SK-N-MC (cell line): ENCODE measurements around the gene KLHL6.

ENCODE experiments used
- DNase-seq: peaks from one replicate; pipeline ENCODE4 v3.0.0-alpha.2; 2011; ENCODE audit warnings: low read depth, low spot score
- H3K27ac ChIP-seq: fragments of 200-600 bp; sonication (generic); 2 replicates; pipeline ENCODE4 v1.5.1; 2016; ENCODE audit warnings: mixed run types
- H3K36me3 ChIP-seq: fragments of 200-600 bp; sonication (generic); 2 replicates; pipeline ENCODE4 v1.6.1; 2017; ENCODE audit warnings: antibody characterized with exemption, low read length, mixed read lengths; ENCODE audit not compliant: insufficient read depth
- H3K4me3 ChIP-seq: fragments of 200-600 bp; sonication (generic); 2 replicates; pipeline ENCODE4 v1.5.1; 2016
- H3K9ac ChIP-seq: fragments of 200-600 bp; sonication (generic); 2 replicates; pipeline ENCODE4 v1.8.0; 2017; ENCODE audit warnings: mixed run types, mixed read lengths; ENCODE audit not compliant: insufficient read length
- H3K9me3 ChIP-seq: fragments of 200-600 bp; sonication (generic); 2 replicates; pipeline ENCODE4 v1.6.1; 2017; ENCODE audit warnings: low read depth, mild to moderate bottlenecking, antibody characterized with exemption, low read length, moderate library complexity, mixed read lengths
- EZH2 ChIP-seq: fragments of 200-600 bp; sonication (generic); IDR thresholded peaks from one replicate; pipeline ENCODE4 v1.6.1; 2017; ENCODE audit warnings: antibody characterized with exemption
- FOXP2 ChIP-seq: optimal IDR thresholded peaks from 2 replicates; pipeline ENCODE3; 2011; ENCODE audit warnings: mild to moderate bottlenecking, moderate library complexity; ENCODE audit not compliant: insufficient read depth; ENCODE audit errors: extremely low read length, control extremely low read depth
- POLR2AphosphoS5 ChIP-seq: IDR thresholded peaks from 2 replicates; pipeline ENCODE4 v1.6.1; 2012; ENCODE audit warnings: mild to moderate bottlenecking, low read depth, low read length, borderline replicate concordance

KLHL6 gene

GRCh38 chr3:183496311-183496710, 59.2 kb downstream of the KLHL6 start:
- TF ChIP-seq FOXP2 (no peak), EZH2 (no peak), POLR2AphosphoS5 (no peak)
- DNase-seq = no peak
- H3K9me3 ChIP-seq = no peaks in the 10 kb centered on the region
- H3K36me3 ChIP-seq = no peaks in the 10 kb centered on the region
- no peak overlapping the region for H3K4me3 ChIP-seq
- H3K9ac ChIP-seq = no peak overlapping the region
- no peak overlapping the region for H3K27ac ChIP-seq

GRCh38 chr3:183494341-183494740, 61.2 kb downstream of the KLHL6 start:
- Histone ChIP-seq H3K4me3 (no peak overlapping the region), H3K27ac (no peak overlapping the region), H3K9me3 (no peaks in the 10 kb centered on the region), H3K9ac (no peak overlapping the region), H3K36me3 (no peaks in the 10 kb centered on the region)
- DNase-seq = no peak
- TF ChIP-seq EZH2 = no peak
- no peak for TF ChIP-seq FOXP2
- no peak for TF ChIP-seq POLR2AphosphoS5

GRCh38 chr3:183493296-183494045, 62.0 kb downstream of the KLHL6 start:
- no peak overlapping the region for H3K27ac ChIP-seq
- no peak overlapping the region for H3K4me3 ChIP-seq
- H3K9ac ChIP-seq = no peak overlapping the region
- no peaks in the 10 kb centered on the region for H3K9me3 ChIP-seq
- H3K36me3 ChIP-seq = no peaks in the 10 kb centered on the region
- TF ChIP-seq FOXP2 (no peak), EZH2 (no peak), POLR2AphosphoS5 (no peak)
- DNase-seq = no peak

GRCh38 chr3:183492849-183493179, 62.7 kb downstream of the KLHL6 start:
- Histone ChIP-seq H3K27ac (no peak overlapping the region), H3K36me3 (no peaks in the 10 kb centered on the region), H3K9me3 (no peaks in the 10 kb centered on the region), H3K9ac (no peak overlapping the region), H3K4me3 (no peak overlapping the region)
- TF ChIP-seq POLR2AphosphoS5 (no peak), EZH2 (no peak), FOXP2 (no peak)
- DNase-seq = no peak

- TF ChIP-seq POLR2AphosphoS5 = no peak
- no peak for TF ChIP-seq FOXP2
- TF ChIP-seq EZH2 = no peak
Observed at GRCh38 chr3:183491923-183492848, 63.3 kb downstream of the KLHL6 start.

GRCh38 chr3:183491109-183491922, 64.2 kb downstream of the KLHL6 start:
- H3K36me3 ChIP-seq = no peaks in the 10 kb centered on the region
- no peak overlapping the region for H3K27ac ChIP-seq

More at GRCh38 chr3:183491923-183492848, 63.3 kb downstream of the KLHL6 start:
- Histone ChIP-seq H3K27ac (no peak overlapping the region), H3K9ac (no peak overlapping the region), H3K36me3 (no peaks in the 10 kb centered on the region), H3K9me3 (no peaks in the 10 kb centered on the region), H3K4me3 (no peak overlapping the region)
- no peak for DNase-seq

GRCh38 chr3:183490653-183491052, 64.9 kb downstream of the KLHL6 start:
- no peak overlapping the region for H3K4me3 ChIP-seq
- DNase-seq = no peak
- no peaks in the 10 kb centered on the region for H3K36me3 ChIP-seq
- TF ChIP-seq POLR2AphosphoS5 = no peak
- TF ChIP-seq FOXP2 = no peak
- TF ChIP-seq EZH2 = no peak
- H3K27ac ChIP-seq = no peak overlapping the region
- H3K9me3 ChIP-seq = no peaks in the 10 kb centered on the region
- no peak overlapping the region for H3K9ac ChIP-seq

More at GRCh38 chr3:183491109-183491922, 64.2 kb downstream of the KLHL6 start:
- TF ChIP-seq FOXP2 (no peak), EZH2 (no peak), POLR2AphosphoS5 (no peak)
- no peak for DNase-seq
- Histone ChIP-seq H3K9me3 (no peaks in the 10 kb centered on the region), H3K4me3 (no peak overlapping the region), H3K9ac (no peak overlapping the region)
